Liver (tissue), 9 donors: Measurements from ENCODE around the gene SLC4A7. TPM values are rescaled to one million over a fixed set of nuclear protein-coding genes. Genes with fewer than 3 reads are reported as not detected.
A peak's percentile ranks its signal among the peaks of the same experiment; 100 is the strongest.

Source experiments
- DNase-seq: peaks from one replicate; pipeline ENCODE4 v3.0.0-alpha.2; 2017; ENCODE audit warnings: low spot score
- H3K27ac ChIP-seq, 2 donors: one replicate each; pipeline ENCODE4 v1.7.0; 2013; ENCODE audit warnings: inconsistent platforms in 2 of 2, low read length in 2 of 2, control low read depth in 1 of 2, low read depth in 1 of 2, mild to moderate bottlenecking in 1 of 2
- H3K27me3 ChIP-seq, 4 donors: one replicate each; pipeline versions ENCODE4 v1.6.1 to v1.7.0; 2013; ENCODE audit warnings: low read length in 3 of 4, inconsistent platforms in 1 of 4, mild to moderate bottlenecking in 1 of 4, moderate library complexity in 1 of 4; ENCODE audit not compliant: control insufficient read depth in 4 of 4, insufficient read depth in 4 of 4
- H3K36me3 ChIP-seq, 4 donors: one replicate each; pipeline versions ENCODE4 v1.6.1 to v1.7.0; 2013; ENCODE audit warnings: low read length in 3 of 4, mild to moderate bottlenecking in 3 of 4, low read depth in 1 of 4, moderate library complexity in 1 of 4; ENCODE audit not compliant: control insufficient read depth in 4 of 4, insufficient read depth in 3 of 4
- H3K4me1 ChIP-seq, 4 donors: one replicate each; pipeline versions ENCODE4 v1.6.1 to v1.7.0; 2013; ENCODE audit warnings: low read length in 3 of 4, mild to moderate bottlenecking in 3 of 4, moderate library complexity in 1 of 4; ENCODE audit not compliant: control insufficient read depth in 4 of 4, insufficient read depth in 4 of 4
- H3K4me3 ChIP-seq, 3 donors: one replicate each; pipeline versions ENCODE4 v1.6.1 to v1.7.0; 2013; ENCODE audit warnings: low read length in 3 of 3, control low read depth in 1 of 3, low read depth in 1 of 3, mild to moderate bottlenecking in 1 of 3
- H3K9ac ChIP-seq, 2 donors: one replicate each; pipeline ENCODE4 v1.7.0; 2013; ENCODE audit warnings: low read length in 2 of 2, mild to moderate bottlenecking in 2 of 2, moderate library complexity in 2 of 2, control low read depth in 1 of 2, low read depth in 1 of 2
- H3K9me3 ChIP-seq, 4 donors: one replicate each; pipeline versions ENCODE4 v1.6.1 to v1.7.0; 2013; ENCODE audit warnings: low read length in 3 of 4; ENCODE audit not compliant: control insufficient read depth in 4 of 4
- CTCF ChIP-seq: fragments of 150-350 bp; IDR thresholded peaks from 2 replicates; pipeline ENCODE4 v1.5.1; 2017; ENCODE audit warnings: improper control_type of control experiment, low read depth, low read length; ENCODE audit not compliant: missing input control
- EGR1 ChIP-seq, 2 donors: IDR thresholded peaks; 2 replicates each; pipeline ENCODE4 v1.6.1; 2016 to 2018; ENCODE audit warnings: antibody characterized with exemption in 2 of 2, low read depth in 2 of 2
- FOXA1 ChIP-seq: IDR thresholded peaks from 2 replicates; pipeline ENCODE4 v1.6.1; 2016; ENCODE audit warnings: antibody characterized with exemption
- FOXA2 ChIP-seq: IDR thresholded peaks from 2 replicates; pipeline ENCODE4 v1.6.1; 2016; ENCODE audit warnings: antibody characterized with exemption
- GABPA ChIP-seq, 2 donors: IDR thresholded peaks in 1 of 2; conservative IDR thresholded peaks in 1 of 2; 2 replicates each; pipeline ENCODE4 v1.6.1; 2016; ENCODE audit warnings: antibody characterized with exemption in 2 of 2, mild to moderate bottlenecking in 1 of 2, moderate library complexity in 1 of 2
- HNF4A ChIP-seq, 2 donors: conservative IDR thresholded peaks; 2 replicates each; pipeline ENCODE4 v1.6.1; 2016; ENCODE audit warnings: antibody characterized with exemption in 2 of 2, mild to moderate bottlenecking in 2 of 2
- NR2F2 ChIP-seq: IDR thresholded peaks from 2 replicates; pipeline ENCODE4 v1.6.1; 2016; ENCODE audit warnings: antibody characterized with exemption
- RAD21 ChIP-seq, 2 donors: IDR thresholded peaks; 2 replicates each; pipeline ENCODE4 v1.6.1; 2016; ENCODE audit warnings: antibody characterized with exemption in 2 of 2, mild to moderate bottlenecking in 2 of 2
- RXRA ChIP-seq, 2 donors: IDR thresholded peaks; 2 replicates each; pipeline ENCODE4 v1.6.1; 2017 to 2018; ENCODE audit warnings: antibody characterized with exemption in 2 of 2, mild to moderate bottlenecking in 1 of 2
- TAF1 ChIP-seq: conservative IDR thresholded peaks from 2 replicates; pipeline ENCODE4 v1.6.1; 2016; ENCODE audit warnings: antibody characterized with exemption, mild to moderate bottlenecking
- YY1 ChIP-seq: IDR thresholded peaks from 2 replicates; pipeline ENCODE4 v1.6.1; 2016; ENCODE audit warnings: antibody characterized with exemption, mild to moderate bottlenecking
- WGBS: extraction: QIAGEN DNeasy Blood & Tissue Kit; methylation state at CpG from one replicate; pipeline ENCODE4 v1.1.7; 2013; 5-methylcytosine and 5-hydroxymethylcytosine counted together
- polyA plus RNA-seq, 2 donors: library from polyadenylated mRNA; stranded (reverse) in 1 of 2; unstranded in 1 of 2; fragments of 200-250 nt in 1 of 2; fragments of >200 nt in 1 of 2; fragmentation: Nextera tagmentation in 1 of 2; extraction: Ambion mirVana in 1 of 2; gene quantifications; one replicate each; pipeline versions ENCODE4 v1.2.1 to v1.2.3, GENCODE V29; 2013 to 2015
- total RNA-seq, 2 donors: library from RNA; depleted of rRNA; stranded (reverse); fragments of >200 nt; gene quantifications; one replicate each; pipeline ENCODE4 v1.2.3, GENCODE V29; 2014
- TF ChIP-seq, protein P1 (sequence below): IDR thresholded peaks from 2 replicates; pipeline ENCODE4 v1.6.1; 2016; ENCODE audit warnings: antibody characterized with exemption, mild to moderate bottlenecking
- TF ChIP-seq, protein P2 (sequence below): IDR thresholded peaks from 2 replicates; pipeline ENCODE4 v1.6.1; 2016; ENCODE audit warnings: antibody characterized with exemption
- donor health status: healthy.
- donor health status: healthy.
- donor health status: healthy.
- donor health status: healthy.
- donor health status: healthy.

The SLC4A7 gene
- total and polyA plus RNA-seq, 4 donors, result 0.76 to 9.8 (median 4.1) TPM

DNA sequence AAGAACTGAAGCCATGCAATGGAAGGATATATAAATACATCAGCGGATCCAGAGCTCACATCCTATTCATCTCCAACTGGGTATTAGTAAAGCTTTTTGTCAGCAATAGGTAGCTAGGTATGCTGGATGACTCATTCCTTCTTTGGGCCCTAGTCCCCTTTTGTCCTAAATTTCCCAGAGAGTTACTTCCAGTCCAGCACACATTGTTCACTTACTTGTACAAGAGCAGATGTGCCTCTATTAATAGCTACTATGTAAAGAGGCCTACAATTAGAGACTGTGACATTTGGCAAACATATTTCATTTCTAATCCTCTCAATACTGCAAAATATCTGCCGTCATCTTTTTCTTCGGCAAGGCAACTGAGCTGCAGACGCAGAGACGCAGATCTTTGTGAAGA lies 1.7 kb upstream of the SLC4A7 start:
- Histone ChIP-seq H3K9me3 (no peaks in the 10 kb centered on the region), H3K27ac (no peak overlapping the region), H3K4me1 (peaks cover 0 to 9% (median 4%) of the 10 kb centered on the region in 4 donors), H3K27me3 (no peaks in the 10 kb centered on the region), H3K9ac (no peak overlapping the region), H3K36me3 (no peaks in the 10 kb centered on the region), H3K4me3 (no peak overlapping the region)
- WGBS, result 94% methylated on average over 5 of the region's 5 CpGs
- TF ChIP-seq EGR1 (IDR thresholded peaks at IDR 0.05; ENCODE audit: low read depth in 2 of 2) (no peak), CTCF (no peak), HNF4A (conservative IDR thresholded peaks at IDR 0.05) (no peak), TAF1 (no peak), GABPA (IDR thresholded peaks at IDR 0.05 in 1 of 2, conservative IDR thresholded peaks at IDR 0.05 in 1 of 2) (no peak), FOXA1 (no peak), YY1 (no peak), FOXA2 (no peak), NR2F2 (no peak), RAD21 (IDR thresholded peaks at IDR 0.05) (no peak), RXRA (IDR thresholded peaks at IDR 0.05) (no peak)
- TF ChIP-seq, protein P1, sequence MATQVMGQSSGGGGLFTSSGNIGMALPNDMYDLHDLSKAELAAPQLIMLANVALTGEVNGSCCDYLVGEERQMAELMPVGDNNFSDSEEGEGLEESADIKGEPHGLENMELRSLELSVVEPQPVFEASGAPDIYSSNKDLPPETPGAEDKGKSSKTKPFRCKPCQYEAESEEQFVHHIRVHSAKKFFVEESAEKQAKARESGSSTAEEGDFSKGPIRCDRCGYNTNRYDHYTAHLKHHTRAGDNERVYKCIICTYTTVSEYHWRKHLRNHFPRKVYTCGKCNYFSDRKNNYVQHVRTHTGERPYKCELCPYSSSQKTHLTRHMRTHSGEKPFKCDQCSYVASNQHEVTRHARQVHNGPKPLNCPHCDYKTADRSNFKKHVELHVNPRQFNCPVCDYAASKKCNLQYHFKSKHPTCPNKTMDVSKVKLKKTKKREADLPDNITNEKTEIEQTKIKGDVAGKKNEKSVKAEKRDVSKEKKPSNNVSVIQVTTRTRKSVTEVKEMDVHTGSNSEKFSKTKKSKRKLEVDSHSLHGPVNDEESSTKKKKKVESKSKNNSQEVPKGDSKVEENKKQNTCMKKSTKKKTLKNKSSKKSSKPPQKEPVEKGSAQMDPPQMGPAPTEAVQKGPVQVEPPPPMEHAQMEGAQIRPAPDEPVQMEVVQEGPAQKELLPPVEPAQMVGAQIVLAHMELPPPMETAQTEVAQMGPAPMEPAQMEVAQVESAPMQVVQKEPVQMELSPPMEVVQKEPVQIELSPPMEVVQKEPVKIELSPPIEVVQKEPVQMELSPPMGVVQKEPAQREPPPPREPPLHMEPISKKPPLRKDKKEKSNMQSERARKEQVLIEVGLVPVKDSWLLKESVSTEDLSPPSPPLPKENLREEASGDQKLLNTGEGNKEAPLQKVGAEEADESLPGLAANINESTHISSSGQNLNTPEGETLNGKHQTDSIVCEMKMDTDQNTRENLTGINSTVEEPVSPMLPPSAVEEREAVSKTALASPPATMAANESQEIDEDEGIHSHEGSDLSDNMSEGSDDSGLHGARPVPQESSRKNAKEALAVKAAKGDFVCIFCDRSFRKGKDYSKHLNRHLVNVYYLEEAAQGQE, result no peak
- DNase-seq, result no peak

DNA sequence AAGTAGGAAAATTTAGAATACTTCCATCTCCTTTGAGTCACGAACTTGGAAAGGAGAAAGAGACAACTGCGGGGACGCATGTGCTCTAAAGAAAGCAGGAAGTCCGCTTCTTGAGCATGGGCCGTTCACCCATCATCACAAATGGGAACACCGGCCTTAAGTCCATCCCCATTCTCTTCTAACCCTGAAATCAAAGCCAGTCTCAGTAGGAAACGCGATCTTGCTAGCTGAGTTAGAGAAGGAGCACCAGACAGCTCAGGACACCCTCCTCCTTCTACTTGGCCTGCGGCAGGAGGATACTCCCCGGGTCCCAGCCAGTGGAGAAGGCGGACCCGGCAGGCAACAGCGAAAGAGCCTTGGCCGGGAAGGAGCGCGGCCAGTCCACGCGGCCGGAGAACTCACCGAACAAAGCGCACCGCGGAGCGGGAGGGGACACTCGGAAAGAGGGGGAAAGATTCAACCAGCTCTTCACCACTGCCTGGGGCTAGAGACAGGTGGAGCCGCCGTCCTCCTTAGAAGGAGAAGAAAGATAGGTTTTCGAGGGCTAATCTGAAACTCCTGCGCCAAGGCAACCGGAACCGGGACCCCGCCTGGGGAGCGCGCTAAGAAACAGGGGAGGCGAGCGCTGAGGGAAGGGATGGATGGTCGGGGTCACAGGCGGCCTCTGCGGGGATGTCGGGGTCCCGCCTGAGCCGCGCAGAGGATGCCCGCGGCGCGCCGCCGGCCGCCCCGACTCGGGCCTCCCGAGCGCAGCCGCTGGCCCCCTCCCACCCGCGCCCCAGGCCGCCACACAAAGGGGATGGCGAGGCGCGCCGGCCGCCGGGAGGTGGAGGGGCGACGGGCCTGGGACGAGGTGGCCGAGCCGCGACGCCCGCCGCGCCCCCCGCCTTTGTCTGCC lies 818 bp downstream of the SLC4A7 start:
- DNase-seq, result peak; percentile 40
- WGBS, result 2% methylated on average over 75 of the region's 75 CpGs
- Histone ChIP-seq H3K4me1 (peaks cover 0 to 9% (median 4%) of the 10 kb centered on the region in 4 donors), H3K4me3 (peak overlapping the region; percentile 82 to 98 (median 92)), H3K9ac (peak overlapping the region; percentile 30 to 80), H3K27ac (peak overlapping the region; percentile 90 to 92), H3K9me3 (no peaks in the 10 kb centered on the region), H3K36me3 (no peaks in the 10 kb centered on the region), H3K27me3 (no peaks in the 10 kb centered on the region)
- no peak for TF ChIP-seq CTCF
- peak in 1 of 2 donors; percentile 18 for TF ChIP-seq RAD21 (IDR thresholded peaks at IDR 0.05)
- no peak for TF ChIP-seq EGR1 (IDR thresholded peaks at IDR 0.05; ENCODE audit: low read depth in 2 of 2)
- TF ChIP-seq, protein P2, sequence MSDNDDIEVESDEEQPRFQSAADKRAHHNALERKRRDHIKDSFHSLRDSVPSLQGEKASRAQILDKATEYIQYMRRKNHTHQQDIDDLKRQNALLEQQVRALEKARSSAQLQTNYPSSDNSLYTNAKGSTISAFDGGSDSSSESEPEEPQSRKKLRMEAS, result peak; percentile 38
